Activated CD8-positive, alpha-beta memory T cell treated with anti-CD3 and anti-CD28 coated beads, Interleukin-2, amount 50 U/mL, for 48 hours (primary cell): Measurements from ENCODE around the gene ZNF547.
"Not testable (repeated sequence)": the region's sequence is repeated elsewhere in the genome, so short reads cannot be mapped to it uniquely, and the experiment has no call there.

Experiments
- DNase-seq: peaks from one replicate; pipeline ENCODE4 v3.0.0-alpha.2; 2020

ZNF547 gene

GRCh38 chr19:57362997-57363687 is at the start of gene ZNF547, which contains the start of gene TRAPPC2B:
Gene ZNF547, plus strand, starts transcription at chr19:57363551. Its CDS starts 5,005 bp downstream, at chr19:57368556.
Gene TRAPPC2B, plus strand, starts transcription at chr19:57363551. Its CDS starts 1,283 bp downstream, at chr19:57364834.
- DNase-seq = peak; percentile 97

GRCh38 chr19:57314146-57314545 is 49.2 kb upstream of the ZNF547 start:
- DNase-seq = no peak

- DNase-seq = no peak
Measured at GRCh38 chr19:57317503-57317902, 45.8 kb upstream of the ZNF547 start.

- DNase-seq = no peak
Measured at GRCh38 chr19:57319869-57320179, 43.5 kb upstream of the ZNF547 start.

GRCh38 chr19:57320180-57321084 is 42.9 kb upstream of the ZNF547 start, which contains the start of gene ZNF543:
Gene ZNF543, plus strand, starts transcription at chr19:57320472. Its CDS starts 382 bp downstream, at chr19:57320854.
- peak; percentile 95 for DNase-seq

GRCh38 chr19:57321116-57321515 is 42.2 kb upstream of the ZNF547 start:
- DNase-seq = no peak

GRCh38 chr19:57321751-57322150 is 41.6 kb upstream of the ZNF547 start:
- no peak for DNase-seq

GRCh38 chr19:57324992-57325391 is 38.4 kb upstream of the ZNF547 start:
- no peak for DNase-seq

GRCh38 chr19:57327993-57328392 is 35.4 kb upstream of the ZNF547 start:
- no peak for DNase-seq

GRCh38 chr19:57334191-57334590 is 29.2 kb upstream of the ZNF547 start:
- DNase-seq = no peak

GRCh38 chr19:57338877-57339276 is 24.5 kb upstream of the ZNF547 start:
- DNase-seq = no peak

GRCh38 chr19:57342582-57342981 is 20.8 kb upstream of the ZNF547 start:
- DNase-seq = no peak

- DNase-seq = no peak
Measured at GRCh38 chr19:57348136-57348535, 15.2 kb upstream of the ZNF547 start.

GRCh38 chr19:57350877-57351805 is 12.2 kb upstream of the ZNF547 start, which contains the start of gene ZNF304:
Gene ZNF304, plus strand, starts transcription at chr19:57351271. Its CDS starts 394 bp downstream, at chr19:57351665.
- DNase-seq = peak; percentile 86

GRCh38 chr19:57351867-57352266 is 11.5 kb upstream of the ZNF547 start:
- no peak for DNase-seq

GRCh38 chr19:57355916-57356315 is 7.4 kb upstream of the ZNF547 start:
- no peak for DNase-seq

- DNase-seq = no peak
Measured at GRCh38 chr19:57357406-57357805, 5.9 kb upstream of the ZNF547 start.

- DNase-seq = no peak
Measured at GRCh38 chr19:57359300-57359699, 4.1 kb upstream of the ZNF547 start.

- no peak for DNase-seq
Measured at GRCh38 chr19:57362419-57362818, 932 bp upstream of the ZNF547 start.

GRCh38 chr19:57363688-57364181 is 384 bp downstream of the ZNF547 start:
- no peak for DNase-seq

- no peak for DNase-seq
Measured at GRCh38 chr19:57366776-57367175, 3.4 kb downstream of the ZNF547 start.

GRCh38 chr19:57374179-57374578 is 10.8 kb downstream of the ZNF547 start:
- DNase-seq = no peak

- not testable (repeated sequence) for DNase-seq
Measured at GRCh38 chr19:57374647-57375046, 11.3 kb downstream of the ZNF547 start.
